Stimulated activated CD4-positive, alpha-beta T cell treated with anti-CD3 and anti-CD28 coated beads, Interleukin-12 subunit alpha, Interleukin-12 subunit beta, amount 100 ng/mL, for 48 hours (primary cell): ENCODE results near the gene RECK.

Experiments
- DNase-seq, 3 donors: peaks; one replicate each; pipeline ENCODE4 v3.0.0-alpha.2; 2020; ENCODE audit warnings: low read depth in 2 of 3, low spot score in 1 of 3

The RECK gene

DNA sequence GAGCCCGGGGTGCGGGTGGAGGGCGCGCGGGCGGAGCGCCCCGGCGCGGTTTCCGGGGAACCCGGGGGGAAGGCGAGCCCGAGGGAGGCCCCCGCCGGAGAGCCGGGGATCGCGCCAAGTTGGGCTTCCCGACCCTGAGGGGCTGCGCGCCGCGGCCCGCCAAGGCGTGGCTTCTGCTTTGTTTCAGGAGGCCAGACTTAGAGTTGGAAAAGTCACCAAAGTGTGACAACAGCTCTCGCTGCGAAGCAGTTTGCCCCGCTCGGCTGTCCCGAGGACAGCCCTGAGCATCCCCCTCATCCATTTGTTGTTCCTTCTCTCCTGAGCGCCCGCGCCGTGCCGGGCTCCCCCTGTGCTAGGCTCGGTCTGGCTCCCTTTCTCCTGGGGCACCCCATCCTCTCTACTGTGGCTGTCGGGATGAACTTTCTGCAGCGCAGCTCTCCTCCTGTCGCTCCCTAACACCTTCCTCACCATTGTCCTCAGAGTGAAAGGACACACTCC lies 100.2 kb downstream of the RECK start:
- DNase-seq: no peak

DNA sequence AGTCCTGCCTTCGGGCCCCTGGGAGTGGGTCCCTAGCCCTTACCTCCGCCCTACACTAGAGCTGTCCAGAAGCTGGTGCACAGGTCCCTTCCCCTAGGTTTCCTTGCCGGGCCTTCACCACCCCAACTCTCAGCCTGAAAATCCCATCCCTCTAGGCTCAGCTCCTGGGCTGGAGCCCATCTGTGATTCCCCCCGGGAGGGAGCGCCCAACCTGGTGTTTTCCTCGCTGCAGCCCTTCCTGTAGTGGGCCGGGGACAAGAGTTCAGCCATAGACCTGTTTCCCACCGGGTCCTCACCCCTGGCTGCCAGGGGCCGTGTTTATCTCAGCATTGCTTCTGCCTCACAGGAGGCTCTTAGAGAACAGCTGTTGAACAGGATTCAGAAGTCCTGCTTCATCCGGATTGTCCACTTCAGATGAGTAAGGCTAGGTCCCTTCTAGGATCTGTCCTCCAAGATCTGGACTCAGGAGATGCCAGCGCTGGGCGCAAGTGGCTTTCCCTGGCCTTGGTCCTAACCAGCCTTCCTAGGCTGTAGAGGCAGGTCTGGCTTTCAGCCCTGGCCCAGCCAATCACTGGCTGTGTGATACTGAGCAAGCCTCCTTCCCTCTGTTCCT lies 100.8 kb downstream of the RECK start:
- no peak for DNase-seq

DNA sequence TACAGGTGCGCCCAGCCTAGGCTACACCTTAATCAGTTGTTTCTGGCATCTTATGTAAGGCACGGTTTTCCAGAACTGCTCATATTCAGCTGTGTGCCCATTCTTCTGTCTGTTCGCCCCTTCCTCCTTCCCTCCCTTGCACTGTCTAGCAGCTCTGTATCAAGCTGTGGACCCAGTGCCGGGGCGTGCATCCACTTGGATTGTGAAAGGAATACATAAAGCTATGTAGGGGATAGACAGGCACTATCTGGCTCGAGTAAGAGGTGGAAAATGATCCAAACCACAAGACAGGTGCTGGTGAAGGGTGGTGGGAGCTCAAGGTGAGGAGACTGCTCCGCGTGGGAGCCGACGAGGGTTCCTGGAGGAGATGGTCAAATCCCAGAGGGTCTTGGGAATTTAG lies 101.8 kb downstream of the RECK start:
- DNase-seq: no peak

DNA sequence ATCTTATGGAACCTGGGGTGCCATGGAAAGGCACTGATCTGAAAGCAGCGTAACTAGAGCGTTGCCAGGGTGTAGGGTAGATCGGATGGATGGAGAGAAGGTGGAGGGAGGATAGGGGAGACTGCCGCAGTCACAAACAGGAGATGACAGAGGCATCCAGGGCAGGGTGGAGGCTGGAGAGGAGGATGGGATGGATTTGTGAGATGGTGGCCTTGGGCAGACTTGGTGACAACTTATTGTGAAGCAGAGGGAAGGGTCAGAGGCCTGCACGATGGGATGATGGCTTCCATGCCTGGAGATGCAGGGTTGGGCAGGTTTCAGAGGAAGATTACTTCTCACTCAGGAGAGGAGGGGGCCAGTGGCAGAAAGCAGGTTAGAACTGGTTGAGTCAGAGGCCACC lies 102.2 kb downstream of the RECK start:
- no peak for DNase-seq

DNA sequence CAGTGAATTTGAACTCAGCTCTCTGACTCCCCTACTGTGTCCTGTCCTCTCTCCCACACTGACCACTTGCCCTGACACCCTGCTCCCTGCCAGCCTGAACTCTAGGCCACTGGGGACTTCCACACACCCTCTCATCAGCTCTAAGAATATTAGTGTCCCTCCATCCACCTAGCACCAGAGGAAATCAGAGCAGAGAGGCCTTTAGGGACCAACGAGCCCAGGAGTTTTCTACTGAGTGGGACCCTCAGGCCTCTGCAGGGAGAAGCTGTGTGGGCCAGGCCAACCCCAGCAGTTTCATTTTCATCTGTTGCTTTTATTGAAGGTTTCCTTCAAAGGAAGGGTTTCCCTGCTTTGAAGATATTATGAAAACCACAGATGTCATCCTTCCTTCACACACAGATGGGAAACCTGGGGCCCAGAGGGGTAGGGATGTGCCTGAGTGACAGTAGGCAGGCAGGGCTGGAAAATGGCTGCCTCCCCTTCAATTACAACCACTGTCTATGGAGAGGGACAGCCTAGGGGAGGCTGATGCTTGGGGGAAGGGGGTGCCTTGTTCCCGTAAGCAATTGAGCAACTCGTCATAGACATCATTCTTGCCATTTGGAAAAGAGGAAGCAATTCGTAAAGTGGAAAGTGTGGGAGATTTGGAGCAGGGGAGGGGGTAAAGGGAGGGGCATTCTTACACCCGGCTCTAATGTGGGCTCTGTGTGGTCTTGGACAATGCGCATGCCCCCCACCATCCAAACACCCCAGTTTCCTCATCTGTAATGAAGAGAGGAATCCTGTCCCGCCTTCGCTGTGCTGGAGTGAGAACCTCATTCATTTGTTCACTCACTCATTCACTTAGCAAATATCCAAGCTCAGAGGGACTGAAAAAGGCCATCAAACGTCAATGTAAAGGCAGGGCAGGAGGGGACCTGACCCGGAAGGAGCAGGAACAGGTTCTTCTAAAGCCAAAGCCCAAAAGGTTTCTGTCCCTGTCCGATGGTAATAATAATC lies 103.7 kb downstream of the RECK start:
- no peak for DNase-seq

DNA sequence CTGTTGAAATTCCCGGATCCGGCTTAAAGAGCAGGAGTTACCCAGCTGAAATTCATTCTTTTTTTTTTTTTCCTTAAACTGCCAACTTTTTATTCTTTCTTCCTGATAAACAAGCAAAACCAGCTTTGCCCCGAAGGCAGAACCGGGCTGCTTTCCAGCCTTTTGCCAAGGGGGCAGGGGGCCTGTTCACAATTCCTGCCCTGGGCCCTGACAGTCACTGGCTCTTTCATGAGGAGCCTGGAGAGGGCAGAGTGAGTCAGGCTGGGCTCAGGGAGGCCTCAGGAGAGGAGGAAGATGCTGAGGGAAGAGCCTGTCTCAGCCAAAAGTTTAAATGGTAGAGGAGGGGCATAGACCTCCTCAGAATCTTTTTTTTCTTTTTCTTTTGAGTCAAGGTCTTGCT lies 104.6 kb downstream of the RECK start:
- DNase-seq: no peak

DNA sequence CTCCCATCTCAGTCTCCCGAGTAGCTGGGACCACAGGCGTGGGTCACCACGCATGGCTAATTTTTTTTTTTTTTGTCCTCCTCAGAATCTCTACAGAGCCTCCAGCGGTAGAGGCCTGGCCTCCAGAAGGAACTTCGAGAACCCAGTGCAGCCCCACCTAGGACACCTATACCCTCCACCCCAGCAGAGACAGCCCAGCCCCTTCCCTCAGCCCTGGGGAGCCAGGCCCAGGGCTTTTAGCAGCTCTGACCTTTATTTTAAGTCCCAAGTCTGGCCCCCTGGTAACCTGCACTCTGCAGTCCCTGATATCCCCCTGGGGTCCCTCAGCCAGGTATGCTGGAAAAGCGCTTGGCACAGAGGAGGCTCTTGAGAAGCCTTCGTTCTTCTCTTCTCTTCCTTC lies 105.0 kb downstream of the RECK start:
- no peak for DNase-seq

DNA sequence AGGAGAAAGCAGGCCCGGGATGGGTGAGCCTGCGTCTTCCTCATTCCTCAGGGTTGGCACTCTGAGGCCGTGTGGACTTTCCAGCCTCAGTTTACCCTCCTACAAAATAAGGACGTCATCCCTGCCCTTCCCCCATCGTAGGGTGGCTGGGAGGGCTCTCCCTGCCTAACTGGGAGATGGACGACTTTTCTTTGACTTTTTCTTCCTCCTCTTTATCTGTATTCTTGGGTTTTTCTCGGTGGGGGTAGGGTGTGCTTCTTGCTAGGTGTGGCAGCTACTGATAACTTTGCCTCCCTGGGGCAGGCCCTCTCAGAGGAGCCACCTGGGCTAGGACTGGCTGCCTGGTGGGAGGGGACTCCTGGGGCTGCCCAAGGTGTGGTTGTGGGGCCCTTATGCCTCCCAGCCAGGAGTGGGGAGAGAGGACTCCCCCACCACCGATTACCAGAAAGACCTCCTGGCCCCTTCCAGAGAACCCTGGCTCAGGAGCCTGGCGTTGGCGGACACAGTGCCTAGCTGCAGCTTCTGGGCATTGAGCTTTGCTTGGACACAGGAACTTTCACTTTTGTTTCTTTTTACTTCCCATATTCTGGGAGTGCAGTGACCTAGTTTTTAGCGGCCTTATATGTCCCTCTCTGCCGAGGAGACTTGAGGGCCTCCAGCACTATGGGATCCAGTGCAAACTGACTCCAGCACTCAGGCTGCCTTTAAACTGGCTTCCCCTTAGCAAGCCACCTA lies 106.0 kb downstream of the RECK start:
- no peak for DNase-seq

DNA sequence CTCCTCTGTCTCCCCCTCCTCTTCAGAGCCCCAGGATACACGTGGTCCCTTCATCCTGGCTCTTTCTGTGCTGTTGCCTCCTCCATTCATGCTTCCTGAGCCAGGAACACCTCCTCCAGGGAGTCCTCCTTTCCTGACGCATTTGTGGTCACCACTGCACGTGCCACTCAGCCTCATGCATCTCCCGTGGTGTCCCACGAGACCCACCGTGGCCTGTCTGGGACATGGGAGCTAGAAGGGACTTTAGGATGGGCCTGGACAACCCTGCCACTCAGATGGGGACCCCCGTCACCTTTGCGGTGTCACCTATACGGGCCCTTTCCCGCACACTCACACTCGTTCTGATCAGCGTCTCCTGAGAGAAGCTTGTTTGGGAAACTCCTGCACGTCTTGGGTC lies 106.5 kb downstream of the RECK start:
- no peak for DNase-seq

DNA sequence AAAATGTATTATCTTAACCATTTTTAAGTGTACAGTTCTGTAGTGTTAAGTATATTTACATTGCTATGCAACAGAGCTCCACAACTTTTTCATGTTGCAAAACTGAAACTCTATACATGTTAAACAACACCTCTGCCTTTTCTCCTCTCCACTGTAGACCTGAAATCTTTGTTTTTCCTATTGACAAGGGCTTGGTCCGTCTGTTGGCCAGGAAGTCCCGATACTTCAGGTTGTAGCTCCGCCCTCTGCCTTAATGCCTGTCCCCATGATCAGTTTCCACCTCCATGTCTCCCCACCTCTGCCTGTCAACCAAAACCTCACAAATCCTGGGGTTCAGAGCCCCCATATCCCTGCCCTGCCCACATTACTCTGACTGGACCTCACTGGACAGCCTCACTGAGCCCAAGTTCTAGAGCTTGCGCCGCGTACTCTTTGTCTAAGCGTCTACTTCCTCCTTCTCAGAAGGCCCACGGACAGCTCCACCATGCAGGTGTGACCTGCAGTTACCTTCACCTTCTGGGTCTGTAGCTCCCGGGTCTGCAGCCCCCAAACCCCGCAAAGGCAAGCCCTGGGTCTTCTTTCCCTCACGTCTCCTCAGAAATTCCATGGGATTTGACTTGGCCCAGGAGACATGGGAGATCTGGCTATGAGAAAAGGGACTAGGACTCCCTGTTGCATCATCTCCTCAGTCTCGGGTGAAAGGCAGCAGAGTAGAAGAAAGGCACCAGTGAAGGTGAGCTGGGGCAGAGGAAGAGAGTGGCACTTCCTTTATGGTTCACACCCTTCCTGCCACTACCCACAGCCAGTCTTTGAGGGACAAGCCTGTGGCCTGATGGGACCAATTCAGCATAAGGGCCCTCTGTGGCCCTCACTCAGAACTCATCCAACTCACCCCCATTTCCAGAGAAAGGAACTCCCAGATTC lies 107.9 kb downstream of the RECK start:
- DNase-seq: no peak

DNA sequence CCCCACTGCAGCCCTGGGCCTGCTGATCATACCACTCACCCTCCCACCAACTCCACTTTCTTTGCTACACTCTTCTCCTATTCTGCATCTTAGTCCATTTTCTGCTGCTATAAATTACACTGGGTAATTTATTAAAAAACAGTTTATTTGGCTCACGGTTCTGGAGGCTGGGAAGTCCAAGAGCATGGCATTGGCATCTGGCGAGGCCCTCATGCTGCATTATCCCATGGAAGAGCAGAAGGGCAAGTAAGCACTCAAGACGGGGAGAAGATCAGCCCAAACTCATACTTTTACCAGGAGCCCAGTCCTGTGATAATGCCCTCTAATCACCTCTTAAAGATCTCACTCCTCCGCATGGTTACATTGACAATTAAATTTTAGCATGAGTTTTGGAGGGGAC lies 109.3 kb downstream of the RECK start:
- DNase-seq: no peak

DNA sequence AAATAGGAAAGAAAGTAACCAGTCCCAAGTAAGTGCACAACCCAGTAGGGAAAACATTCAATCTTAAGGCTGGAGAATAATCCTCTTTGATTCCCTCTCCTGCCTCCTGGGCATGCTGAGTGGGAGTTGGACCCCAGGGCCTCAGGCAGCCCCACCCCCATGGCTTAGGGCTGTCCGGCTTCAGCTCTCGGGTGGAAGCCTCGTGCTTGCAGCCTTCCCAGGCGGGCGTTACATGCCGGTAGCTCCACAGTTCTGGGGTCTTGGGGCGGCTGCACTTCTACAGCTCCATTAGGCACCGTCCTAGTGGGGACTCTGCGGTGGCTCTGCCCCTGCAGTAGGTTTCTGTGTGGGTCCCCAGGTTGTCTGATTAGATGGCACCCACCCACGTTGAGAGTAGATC lies 109.9 kb downstream of the RECK start:
- DNase-seq: no peak

DNA sequence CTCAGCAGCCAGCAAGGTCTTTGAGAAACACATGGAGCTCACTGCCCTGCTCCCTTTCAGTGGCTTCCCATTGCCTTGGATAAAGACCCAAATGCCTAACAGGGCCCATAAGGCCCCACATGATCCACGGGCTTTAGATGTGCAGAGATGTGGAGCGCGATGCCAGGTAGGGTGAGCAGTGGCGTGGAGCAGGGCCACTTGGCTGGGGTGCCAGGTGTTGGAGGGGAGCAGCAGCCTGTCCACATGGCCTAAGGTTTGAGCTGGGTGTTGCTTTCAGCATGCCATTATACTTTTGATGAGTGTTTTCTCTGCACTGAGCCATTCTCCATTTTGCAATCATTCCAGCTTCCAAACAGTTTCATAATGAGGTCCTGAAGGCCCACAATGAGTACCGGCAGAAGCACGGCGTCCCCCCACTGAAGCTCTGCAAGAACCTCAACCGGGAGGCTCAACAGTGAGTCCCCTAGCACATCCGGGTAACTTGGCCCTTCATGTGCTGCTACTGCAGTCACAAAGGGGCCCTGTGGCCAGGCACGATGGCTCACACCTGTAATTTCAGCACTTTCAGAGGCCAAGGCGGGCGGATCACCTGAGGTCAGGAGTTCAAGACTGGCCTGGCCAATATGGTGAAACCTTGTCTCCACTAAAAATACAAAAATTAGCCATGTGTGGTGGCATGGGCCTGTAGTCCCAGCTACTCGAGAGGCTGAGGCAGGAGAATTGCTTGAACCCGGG lies 110.9 kb downstream of the RECK start:
- no peak for DNase-seq

DNA sequence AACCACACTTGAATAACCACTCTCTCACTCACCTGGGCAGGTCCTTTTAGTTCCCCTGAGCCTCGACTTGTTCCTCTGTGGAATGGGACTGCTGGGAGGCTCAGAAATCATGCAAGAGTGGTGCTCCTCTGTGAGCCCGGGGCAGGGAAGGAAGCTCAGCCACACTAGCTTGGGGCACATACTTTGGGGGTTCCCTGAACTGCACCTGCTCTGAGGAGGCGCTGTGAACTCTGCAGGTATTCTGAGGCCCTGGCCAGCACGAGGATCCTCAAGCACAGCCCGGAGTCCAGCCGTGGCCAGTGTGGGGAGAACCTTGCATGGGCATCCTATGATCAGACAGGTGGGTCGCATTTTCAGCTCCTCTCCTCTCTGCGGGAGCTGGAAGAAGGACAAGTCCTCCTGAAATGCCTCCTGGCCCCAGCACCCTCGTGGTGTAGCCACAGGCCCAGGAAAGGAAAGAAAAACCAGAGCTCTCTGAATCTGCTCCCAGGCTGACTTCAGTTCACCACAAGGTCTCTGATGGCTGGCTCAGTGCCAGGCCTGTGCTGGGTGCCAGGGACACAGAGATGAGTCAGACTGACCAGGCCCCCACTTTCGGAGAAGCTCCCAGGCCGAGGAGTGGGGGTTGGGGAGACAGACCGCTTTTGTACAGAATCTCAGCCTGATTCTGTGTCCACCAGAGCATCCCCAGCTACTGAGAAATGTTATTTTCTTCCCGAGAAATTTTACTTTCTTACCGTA lies 111.8 kb downstream of the RECK start:
- peak in 2 of 3 donors; percentile 65 to 75 for DNase-seq

DNA sequence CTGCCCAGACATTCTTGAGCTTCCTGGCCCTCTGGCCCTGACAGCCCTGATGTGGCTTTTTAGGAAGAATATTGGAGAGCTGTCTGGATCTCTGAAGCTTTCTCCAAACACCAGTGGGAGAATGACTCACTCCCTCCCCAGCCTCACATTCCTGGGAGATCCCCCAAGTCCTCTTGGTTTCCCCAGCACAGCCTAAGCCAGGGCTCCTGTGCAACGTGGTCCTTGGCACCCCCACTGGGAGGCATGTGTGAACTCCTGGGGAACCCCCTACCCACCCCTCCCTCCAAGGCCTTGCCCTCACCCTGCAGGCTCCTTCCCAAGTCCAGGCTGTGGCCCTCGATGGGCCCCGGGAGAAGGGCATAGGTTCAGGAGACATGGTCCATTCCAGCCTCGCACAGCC lies 112.5 kb downstream of the RECK start:
- DNase-seq: no peak

DNA sequence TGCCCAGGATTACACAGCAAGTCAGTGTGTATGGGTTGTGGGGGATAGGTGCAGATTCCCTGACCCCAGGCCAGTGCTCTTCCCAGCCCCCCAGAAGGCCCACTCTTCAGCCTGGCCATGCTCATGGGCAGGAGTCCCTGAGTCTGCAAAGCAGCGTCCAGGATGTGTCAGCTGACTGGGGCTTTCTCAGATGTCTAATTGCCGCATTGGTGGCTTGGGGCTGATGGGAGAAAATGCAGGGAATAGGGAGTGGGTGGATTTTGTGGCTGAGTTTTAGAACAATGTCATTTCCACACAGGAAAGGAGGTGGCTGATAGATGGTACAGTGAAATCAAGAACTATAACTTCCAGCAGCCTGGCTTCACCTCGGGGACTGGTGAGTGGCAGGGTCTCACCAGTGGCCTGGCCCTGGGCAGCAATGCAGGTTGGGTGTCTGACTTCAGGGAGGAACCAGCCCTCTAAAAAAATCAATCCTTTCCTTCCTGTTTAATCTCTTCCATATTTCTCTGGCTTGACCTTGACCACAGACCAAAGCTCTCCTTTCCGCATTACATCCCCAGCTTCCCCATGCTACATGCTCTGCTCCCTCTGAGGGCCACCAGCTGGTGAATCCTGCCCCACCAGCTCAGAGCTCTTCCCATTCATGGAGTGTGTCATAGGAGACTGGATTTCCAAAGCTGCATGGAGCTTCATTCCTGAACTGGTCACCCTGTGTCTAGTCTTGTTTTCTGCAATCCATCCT lies 114.0 kb downstream of the RECK start:
- DNase-seq: no peak

DNA sequence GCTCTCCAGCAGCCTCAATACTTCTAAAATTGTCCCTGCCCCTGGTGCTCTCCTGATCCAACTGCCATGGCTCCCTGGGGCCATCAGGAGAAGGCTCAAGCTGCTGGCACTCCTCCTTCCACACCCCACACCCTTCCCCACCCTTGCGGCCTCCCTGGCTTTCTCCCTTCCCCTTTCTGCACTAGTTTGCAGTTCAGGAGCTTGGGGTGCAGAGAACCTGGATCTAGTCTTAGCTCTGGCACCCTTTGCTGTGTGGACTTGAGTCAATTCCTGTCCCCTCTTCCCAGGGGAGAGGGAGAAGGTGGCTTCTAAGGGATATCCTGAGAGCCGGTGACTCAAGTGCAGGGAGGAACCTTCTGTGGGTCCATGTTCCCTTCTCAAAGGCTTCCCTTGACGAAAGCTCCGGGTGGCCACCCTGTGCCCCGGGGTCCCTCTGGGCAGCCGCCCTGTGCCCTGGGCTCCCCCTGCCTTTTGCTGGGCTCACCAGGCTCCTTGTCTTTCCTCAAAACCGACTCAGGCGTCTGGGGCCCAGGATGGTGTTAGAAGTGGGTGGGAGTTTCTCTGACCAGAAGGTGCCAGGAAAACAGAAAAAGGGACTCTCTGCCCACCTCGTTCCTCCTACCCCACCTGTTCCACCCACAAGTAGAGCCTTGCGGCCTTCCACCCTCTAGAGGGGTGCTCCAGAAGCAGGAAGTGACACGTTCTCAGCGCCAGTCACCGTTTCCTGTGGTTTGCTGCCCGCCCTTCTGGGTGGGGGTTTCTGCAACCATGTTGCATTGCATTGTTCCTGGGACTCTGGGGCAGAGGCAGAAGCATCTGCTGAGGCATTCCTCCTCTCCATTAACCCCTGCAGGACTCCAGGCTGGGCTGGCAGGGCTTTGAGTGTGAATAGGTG lies 114.8 kb downstream of the RECK start:
- peak; percentile 77 to 80 (median 78) for DNase-seq
